ENCODE data around the gene NECTIN2. TPM values are rescaled to one million over a fixed set of nuclear protein-coding genes. Genes with fewer than 3 reads are reported as not detected.

NECTIN2 gene
- total RNA-seq, 1 experiment from 2014 or later = 104 TPM

DNA sequence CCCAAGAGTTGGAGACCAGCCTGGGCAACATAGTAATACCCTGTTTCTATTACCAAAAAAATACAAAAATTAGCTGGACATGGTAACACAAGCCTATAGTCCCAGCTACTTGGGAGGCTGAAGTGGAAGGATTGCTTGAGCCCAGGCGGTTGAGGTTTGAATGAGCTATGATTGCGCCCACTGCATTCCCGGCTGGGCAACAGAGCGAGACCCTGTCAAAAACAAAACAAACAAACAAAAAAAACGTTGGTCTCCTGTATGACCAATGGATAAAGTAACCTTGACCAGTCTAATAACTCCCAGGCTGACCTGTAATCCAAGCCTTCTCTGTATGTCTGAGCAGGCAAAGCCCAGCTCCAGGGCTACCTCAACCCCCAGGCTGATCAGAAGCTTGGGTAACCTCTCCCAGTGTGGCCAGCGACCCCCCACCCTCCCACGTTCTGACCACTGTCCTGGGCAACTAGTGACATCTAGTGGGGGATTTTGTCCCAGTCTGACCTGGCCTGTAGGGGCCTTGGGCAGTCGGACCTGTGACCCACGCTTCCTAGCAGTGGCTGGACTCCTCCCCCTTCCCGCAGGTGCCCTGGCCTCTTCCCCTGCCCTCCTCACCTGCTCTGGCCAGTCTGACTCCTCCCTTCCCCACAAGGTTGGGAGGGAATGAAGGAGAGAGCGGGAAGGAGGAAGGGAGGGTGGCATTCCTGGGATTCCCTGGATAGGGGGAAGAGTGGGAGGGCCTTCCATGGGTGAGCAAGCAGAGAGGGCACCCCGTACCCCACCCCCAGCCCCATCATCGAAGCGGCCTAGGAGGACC, 38.2 kb upstream of the NECTIN2 start:
- BruUV-seq (replicated peaks) = no TSS peak
- POLR2A ChIA-PET = no interaction called here

GRCh38 chr19:44808463-44809371, 37.4 kb upstream of the NECTIN2 start, which contains the start of gene BCAM:
BCAM (plus strand) TSS chr19:44809103; CDS start chr19:44809125, 22 bp downstream.
- Histone ChIP-seq H3K36me3 (ENCODE audit: control insufficient read depth, insufficient read depth, low read length) (no peaks in the 10 kb centered on the region), H3K27ac (ENCODE audit: low read length) (peak within 1 kb of the TSS; percentile 48), H3K4me1 (ENCODE audit: control insufficient read depth, insufficient read depth, low read length) (peaks cover 13% of the 10 kb centered on the region), H3K27me3 (ENCODE audit: control insufficient read depth, insufficient read depth, low read length) (no peaks in the 10 kb centered on the region), H3K4me3 (ENCODE audit: low read depth in 2 of 2, low read length in 2 of 2) (peak within 1 kb of the TSS; percentile 45 to 57), H3K9me3 (ENCODE audit: control insufficient read depth, insufficient read depth, low read depth, low read length) (no peaks in the 10 kb centered on the region)
- BruUV-seq (replicated peaks) = no TSS peak
- TF ChIP-seq SIN3A (IDR thresholded peaks at IDR 0.05; ENCODE audit: borderline replicate concordance, insufficient read depth, low read depth, low read length) (no peak), CTCF (IDR thresholded peaks at IDR 0.05) (no peak), TCF7L2 (IDR thresholded peaks at IDR 0.05; ENCODE audit: low read depth, low read length) (no peak), POLR2AphosphoS5 (IDR thresholded peaks at IDR 0.05; ENCODE audit: low read depth, low read length) (no peak)
- TF ChIP-seq, protein P1, sequence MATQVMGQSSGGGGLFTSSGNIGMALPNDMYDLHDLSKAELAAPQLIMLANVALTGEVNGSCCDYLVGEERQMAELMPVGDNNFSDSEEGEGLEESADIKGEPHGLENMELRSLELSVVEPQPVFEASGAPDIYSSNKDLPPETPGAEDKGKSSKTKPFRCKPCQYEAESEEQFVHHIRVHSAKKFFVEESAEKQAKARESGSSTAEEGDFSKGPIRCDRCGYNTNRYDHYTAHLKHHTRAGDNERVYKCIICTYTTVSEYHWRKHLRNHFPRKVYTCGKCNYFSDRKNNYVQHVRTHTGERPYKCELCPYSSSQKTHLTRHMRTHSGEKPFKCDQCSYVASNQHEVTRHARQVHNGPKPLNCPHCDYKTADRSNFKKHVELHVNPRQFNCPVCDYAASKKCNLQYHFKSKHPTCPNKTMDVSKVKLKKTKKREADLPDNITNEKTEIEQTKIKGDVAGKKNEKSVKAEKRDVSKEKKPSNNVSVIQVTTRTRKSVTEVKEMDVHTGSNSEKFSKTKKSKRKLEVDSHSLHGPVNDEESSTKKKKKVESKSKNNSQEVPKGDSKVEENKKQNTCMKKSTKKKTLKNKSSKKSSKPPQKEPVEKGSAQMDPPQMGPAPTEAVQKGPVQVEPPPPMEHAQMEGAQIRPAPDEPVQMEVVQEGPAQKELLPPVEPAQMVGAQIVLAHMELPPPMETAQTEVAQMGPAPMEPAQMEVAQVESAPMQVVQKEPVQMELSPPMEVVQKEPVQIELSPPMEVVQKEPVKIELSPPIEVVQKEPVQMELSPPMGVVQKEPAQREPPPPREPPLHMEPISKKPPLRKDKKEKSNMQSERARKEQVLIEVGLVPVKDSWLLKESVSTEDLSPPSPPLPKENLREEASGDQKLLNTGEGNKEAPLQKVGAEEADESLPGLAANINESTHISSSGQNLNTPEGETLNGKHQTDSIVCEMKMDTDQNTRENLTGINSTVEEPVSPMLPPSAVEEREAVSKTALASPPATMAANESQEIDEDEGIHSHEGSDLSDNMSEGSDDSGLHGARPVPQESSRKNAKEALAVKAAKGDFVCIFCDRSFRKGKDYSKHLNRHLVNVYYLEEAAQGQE (IDR thresholded peaks at IDR 0.05; ENCODE audit: insufficient read depth in 1 of 2, low read depth in 2 of 2, low read length in 1 of 2) = no peak
- CTCF ChIA-PET = interaction anchor here (0.5 to 0.6 kb wide), 3 partner anchors 23 to 284 kb away, joined by 3 to 7 read pairs (median 6); no protein-coding TSS in a partner anchor
- DNase-seq (ENCODE audit: low read depth, low spot score) = no peak
- in situ Hi-C loops (cut with HindIII; ENCODE audit: low pct_unique_long_range_greater_than_20kb, low sequenced_read_pairs) = no loop called here
- peak; percentile 57 for ATAC-seq
- POLR2A ChIA-PET = interaction anchor here (0.6 kb wide), 1 partner anchor 1060 kb away, joined by 4 read pairs; no protein-coding TSS in a partner anchor
- intact Hi-C loops (cut with micrococcal nuclease; ENCODE audit: unreplicated experiment) = no loop called here

More for the DNA sequence above, 38.2 kb upstream of the NECTIN2 start:
- Histone ChIP-seq H3K27me3 (ENCODE audit: control insufficient read depth, insufficient read depth, low read length) (no peaks in the 10 kb centered on the region), H3K4me3 (ENCODE audit: low read depth in 2 of 2, low read length in 2 of 2) (peak overlapping the region in 1 of 2 experiments; percentile 35; a peak in 1 of 4 replicates), H3K36me3 (ENCODE audit: control insufficient read depth, insufficient read depth, low read length) (no peaks in the 10 kb centered on the region), H3K4me1 (ENCODE audit: control insufficient read depth, insufficient read depth, low read length) (peaks cover 13% of the 10 kb centered on the region), H3K9me3 (ENCODE audit: control insufficient read depth, insufficient read depth, low read depth, low read length) (no peaks in the 10 kb centered on the region), H3K27ac (ENCODE audit: low read length) (peak overlapping the region; percentile 26)
- DNase-seq (ENCODE audit: low read depth, low spot score) (no peak), ATAC-seq (peak; percentile 84)
- CTCF ChIA-PET = interaction anchor here (0.6 to 1.4 kb wide), 4 partner anchors 11 to 84 kb away, joined by 3 to 4 read pairs (median 4); partner anchors contain the start of gene NECTIN2
- intact Hi-C loops (cut with micrococcal nuclease; ENCODE audit: unreplicated experiment) = no loop called here
- in situ Hi-C loops (cut with HindIII; ENCODE audit: low pct_unique_long_range_greater_than_20kb, low sequenced_read_pairs) = no loop called here
- TF ChIP-seq CTCF (IDR thresholded peaks at IDR 0.05) (peak; percentile 83), TCF7L2 (IDR thresholded peaks at IDR 0.05; ENCODE audit: low read depth, low read length) (no peak)
